WTC11 (cell line): Measurements from ENCODE around the gene MIOX.

ENCODE experiments used
- ETV6 ChIP-seq: sonication (generic); formaldehyde crosslinking; IDR thresholded peaks from 2 replicates; pipeline ENCODE4 v1.8.1; 2022; ENCODE audit warnings: mild to moderate bottlenecking, missing genetic modification reagents
- FOXJ3 ChIP-seq: sonication (generic); formaldehyde crosslinking; IDR thresholded peaks from 2 replicates; pipeline ENCODE4 v1.9.0; 2021; ENCODE audit warnings: missing genetic modification reagents, mild to moderate bottlenecking, borderline replicate concordance
- GRHL2 ChIP-seq: fragments of 250-450 bp; sonication (Bioruptor Pico); IDR thresholded peaks from 2 replicates; pipeline ENCODE4 v1.8.0; 2022; ENCODE audit warnings: mild to moderate bottlenecking, moderate library complexity; ENCODE audit not compliant: insufficient replicate concordance, severe bottlenecking
- NFYB ChIP-seq: sonication (generic); formaldehyde crosslinking; conservative IDR thresholded peaks from 2 replicates; pipeline ENCODE4 v1.8.0; 2022; ENCODE audit warnings: low read depth, missing genetic modification reagents
- PRDM15 ChIP-seq: sonication (generic); formaldehyde crosslinking; IDR thresholded peaks from 2 replicates; pipeline ENCODE4 v1.8.0; 2022; ENCODE audit warnings: missing genetic modification reagents
- SMAD4 ChIP-seq: sonication (generic); formaldehyde crosslinking; IDR thresholded peaks from 2 replicates; pipeline ENCODE4 v1.8.0; 2022; ENCODE audit warnings: mild to moderate bottlenecking, missing genetic modification reagents
- ZNF317 ChIP-seq: sonication (generic); formaldehyde crosslinking; IDR thresholded peaks from 2 replicates; pipeline ENCODE4 v1.8.1; 2023; ENCODE audit warnings: low read depth, mild to moderate bottlenecking, moderate library complexity, missing genetic modification reagents, borderline replicate concordance
- TF ChIP-seq, protein P1 (sequence below): fragments of 200-600 bp; IDR thresholded peaks from 2 replicates; pipeline ENCODE4 v1.8.0; 2022; ENCODE audit warnings: antibody characterized with exemption
- TF ChIP-seq, protein P2 (sequence below): sonication (generic); formaldehyde crosslinking; IDR thresholded peaks from 2 replicates; pipeline ENCODE4 v1.8.1; 2023; ENCODE audit warnings: mild to moderate bottlenecking, missing genetic modification reagents

DNA sequence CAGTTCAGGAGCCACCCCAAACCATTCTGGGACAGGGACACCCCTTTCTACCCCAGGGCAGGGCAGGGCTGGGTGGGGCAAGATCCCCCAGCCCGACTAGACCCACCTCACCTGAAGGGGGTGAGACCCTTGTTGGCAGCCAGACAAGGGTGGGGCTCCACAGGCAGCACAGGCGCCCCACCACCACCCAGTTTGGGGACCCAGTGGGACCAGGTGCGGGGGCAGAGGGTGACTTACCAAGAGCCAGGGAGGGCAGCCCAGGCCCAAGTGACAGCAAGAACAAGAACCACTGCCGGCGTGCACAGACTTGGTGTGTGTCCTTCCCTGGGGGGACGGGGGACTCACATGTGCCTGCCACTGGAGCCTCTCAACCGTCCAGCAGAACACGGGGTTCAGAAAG, 3.1 kb upstream of the MIOX start:
- TF ChIP-seq ETV6 (CRISPR knock-in tag): no peak
- no peak for TF ChIP-seq SMAD4 (CRISPR knock-in tag)
- TF ChIP-seq, protein P1, sequence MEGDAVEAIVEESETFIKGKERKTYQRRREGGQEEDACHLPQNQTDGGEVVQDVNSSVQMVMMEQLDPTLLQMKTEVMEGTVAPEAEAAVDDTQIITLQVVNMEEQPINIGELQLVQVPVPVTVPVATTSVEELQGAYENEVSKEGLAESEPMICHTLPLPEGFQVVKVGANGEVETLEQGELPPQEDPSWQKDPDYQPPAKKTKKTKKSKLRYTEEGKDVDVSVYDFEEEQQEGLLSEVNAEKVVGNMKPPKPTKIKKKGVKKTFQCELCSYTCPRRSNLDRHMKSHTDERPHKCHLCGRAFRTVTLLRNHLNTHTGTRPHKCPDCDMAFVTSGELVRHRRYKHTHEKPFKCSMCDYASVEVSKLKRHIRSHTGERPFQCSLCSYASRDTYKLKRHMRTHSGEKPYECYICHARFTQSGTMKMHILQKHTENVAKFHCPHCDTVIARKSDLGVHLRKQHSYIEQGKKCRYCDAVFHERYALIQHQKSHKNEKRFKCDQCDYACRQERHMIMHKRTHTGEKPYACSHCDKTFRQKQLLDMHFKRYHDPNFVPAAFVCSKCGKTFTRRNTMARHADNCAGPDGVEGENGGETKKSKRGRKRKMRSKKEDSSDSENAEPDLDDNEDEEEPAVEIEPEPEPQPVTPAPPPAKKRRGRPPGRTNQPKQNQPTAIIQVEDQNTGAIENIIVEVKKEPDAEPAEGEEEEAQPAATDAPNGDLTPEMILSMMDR: no peak
- no peak for TF ChIP-seq FOXJ3 (CRISPR knock-in tag)
- TF ChIP-seq PRDM15: no peak
- TF ChIP-seq GRHL2 (CRISPR knock-in tag): no peak
- TF ChIP-seq, protein P2, sequence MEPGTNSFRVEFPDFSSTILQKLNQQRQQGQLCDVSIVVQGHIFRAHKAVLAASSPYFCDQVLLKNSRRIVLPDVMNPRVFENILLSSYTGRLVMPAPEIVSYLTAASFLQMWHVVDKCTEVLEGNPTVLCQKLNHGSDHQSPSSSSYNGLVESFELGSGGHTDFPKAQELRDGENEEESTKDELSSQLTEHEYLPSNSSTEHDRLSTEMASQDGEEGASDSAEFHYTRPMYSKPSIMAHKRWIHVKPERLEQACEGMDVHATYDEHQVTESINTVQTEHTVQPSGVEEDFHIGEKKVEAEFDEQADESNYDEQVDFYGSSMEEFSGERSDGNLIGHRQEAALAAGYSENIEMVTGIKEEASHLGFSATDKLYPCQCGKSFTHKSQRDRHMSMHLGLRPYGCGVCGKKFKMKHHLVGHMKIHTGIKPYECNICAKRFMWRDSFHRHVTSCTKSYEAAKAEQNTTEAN (CRISPR knock-in tag): no peak
- TF ChIP-seq ZNF317: no peak
- TF ChIP-seq NFYB (CRISPR knock-in tag): no peak
